ENCODE measurements around the gene DISC1. TPM values are rescaled to one million over a fixed set of nuclear protein-coding genes. Genes with fewer than 3 reads are reported as not detected.

DISC1 gene
- total and polyA plus RNA-seq, 2 of the 13 experiments (the other 11 are each of a cell fraction or from before 2014, with no cell fraction given) = 4.2 to 4.6 TPM

- TF ChIP-seq, protein P1, sequence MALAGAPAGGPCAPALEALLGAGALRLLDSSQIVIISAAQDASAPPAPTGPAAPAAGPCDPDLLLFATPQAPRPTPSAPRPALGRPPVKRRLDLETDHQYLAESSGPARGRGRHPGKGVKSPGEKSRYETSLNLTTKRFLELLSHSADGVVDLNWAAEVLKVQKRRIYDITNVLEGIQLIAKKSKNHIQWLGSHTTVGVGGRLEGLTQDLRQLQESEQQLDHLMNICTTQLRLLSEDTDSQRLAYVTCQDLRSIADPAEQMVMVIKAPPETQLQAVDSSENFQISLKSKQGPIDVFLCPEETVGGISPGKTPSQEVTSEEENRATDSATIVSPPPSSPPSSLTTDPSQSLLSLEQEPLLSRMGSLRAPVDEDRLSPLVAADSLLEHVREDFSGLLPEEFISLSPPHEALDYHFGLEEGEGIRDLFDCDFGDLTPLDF (CRISPR knock-in tag; IDR thresholded peaks at IDR 0.05) = no peak
Observed at GRCh38 chr1:231605149-231606100, 21.2 kb upstream of the DISC1 start (continued).

GRCh38 chr1:231606712-231607111, 19.9 kb upstream of the DISC1 start:
- Histone ChIP-seq H4K20me1 (ENCODE audit: insufficient read depth, low read length) (no peaks in the 10 kb centered on the region), H3K27me3 (ENCODE audit: control insufficient read depth in 1 of 2, insufficient read depth in 2 of 2, low read length in 2 of 2) (no peaks in the 10 kb centered on the region), H2AFZ (ENCODE audit: low read length) (no peak overlapping the region), H3K9ac (ENCODE audit: insufficient read depth, low read depth, low read length) (no peak overlapping the region), H3K4me3 (replicated peaks in 1 of 3; ENCODE audit: insufficient read depth in 1 of 3, low read depth in 2 of 3, low read length in 3 of 3) (no peak overlapping the region), H3K36me3 (replicated peaks in 1 of 2; ENCODE audit: control insufficient read depth in 1 of 2, insufficient read depth in 2 of 2, low read length in 2 of 2) (no peaks in the 10 kb centered on the region), H3K4me2 (ENCODE audit: low read depth, low read length) (no peak overlapping the region), H3K27ac (ENCODE audit: extremely low read length, insufficient read depth, low read length) (no peak overlapping the region), H3K4me1 (ENCODE audit: insufficient read depth, low read length) (peaks cover 12% of the 10 kb centered on the region; the same call in 1 of the 2 replicates), H3K9me3 (ENCODE audit: low read length) (no peaks in the 10 kb centered on the region), H3K79me2 (ENCODE audit: insufficient read depth, low read length) (no peaks in the 10 kb centered on the region)
- intact Hi-C loops (cut with micrococcal nuclease; ENCODE audit: unreplicated experiment) = no loop called here
- CTCF ChIA-PET (ENCODE audit: low intra/inter-chr PET ratio, low total read pairs) = no interaction called here
- FAIRE-seq = no peak
- POLR2A ChIA-PET = no interaction called here
- WGBS (ENCODE audit: low lambda C conversion rate) = 47% methylated on average over 4 of the region's 4 CpGs
- in situ Hi-C loops (cut with HindIII; ENCODE audit: extremely low pct_ligation_motif_present, low pct_unique_long_range_greater_than_20kb) = no loop called here
- ATAC-seq = no peak
- no TSS peak for BruUV-seq (replicated peaks)
- DNase-seq (ENCODE audit: low spot score) = no peak
- TF ChIP-seq ZNF33B (CRISPR knock-in tag; IDR thresholded peaks at IDR 0.05) (no peak), RNF219 (CRISPR knock-in tag; IDR thresholded peaks at IDR 0.05) (no peak), DNMT3B (CRISPR knock-in tag; conservative IDR thresholded peaks at IDR 0.05) (no peak), TGIF2 (CRISPR knock-in tag; IDR thresholded peaks at IDR 0.05) (no peak), FOXA1 (IDR thresholded peaks at IDR 0.05) (no peak), FOXA1 (CRISPR knock-in tag; IDR thresholded peaks at IDR 0.05) (no peak)
